HG03457 (cell line): ENCODE measurements around the gene RCE1.
"Not testable (repeated sequence)": the region's sequence is repeated elsewhere in the genome, so short reads cannot be mapped to it uniquely, and the experiment has no call there.

ENCODE experiments used
- ATAC-seq: cut with Tn5 transposase; IDR thresholded peaks from one replicate; pipeline ENCODE4 v1.9.1; 2021; ENCODE audit warnings: moderate number of reproducible peaks; ENCODE audit not compliant: unreplicated experiment

Gene RCE1, protein sequence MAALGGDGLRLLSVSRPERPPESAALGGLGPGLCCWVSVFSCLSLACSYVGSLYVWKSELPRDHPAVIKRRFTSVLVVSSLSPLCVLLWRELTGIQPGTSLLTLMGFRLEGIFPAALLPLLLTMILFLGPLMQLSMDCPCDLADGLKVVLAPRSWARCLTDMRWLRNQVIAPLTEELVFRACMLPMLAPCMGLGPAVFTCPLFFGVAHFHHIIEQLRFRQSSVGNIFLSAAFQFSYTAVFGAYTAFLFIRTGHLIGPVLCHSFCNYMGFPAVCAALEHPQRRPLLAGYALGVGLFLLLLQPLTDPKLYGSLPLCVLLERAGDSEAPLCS

GRCh38 chr11:66842896-66843775 lies at the start of gene RCE1:
Gene RCE1 (plus strand): TSS chr11:66843441. CDS start chr11:66843456, 15 bp downstream.
- peak; percentile 68 for ATAC-seq

DNA sequence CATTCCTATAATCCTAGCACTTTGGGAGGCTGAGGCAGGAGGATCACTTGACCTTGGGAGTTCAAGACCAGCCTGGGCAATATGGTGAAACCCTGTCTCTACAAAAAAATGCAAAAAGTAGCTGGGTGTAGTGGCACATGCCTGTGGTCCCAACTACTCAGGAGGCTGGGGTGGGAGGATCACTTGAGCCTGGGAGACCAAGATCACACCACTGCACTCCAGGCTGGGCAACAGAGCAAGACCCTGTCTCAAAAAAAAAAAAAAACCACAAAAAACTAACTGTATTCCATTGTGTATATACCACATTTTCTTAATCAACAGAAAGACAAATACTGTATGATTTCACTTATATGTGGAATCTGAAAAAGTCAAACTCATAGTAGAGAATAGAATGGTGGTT lies 43.4 kb upstream of the RCE1 start:
- not testable (repeated sequence) for ATAC-seq

- ATAC-seq = no peak
Observed at GRCh38 chr11:66800720-66801428, 42.4 kb upstream of the RCE1 start.

DNA sequence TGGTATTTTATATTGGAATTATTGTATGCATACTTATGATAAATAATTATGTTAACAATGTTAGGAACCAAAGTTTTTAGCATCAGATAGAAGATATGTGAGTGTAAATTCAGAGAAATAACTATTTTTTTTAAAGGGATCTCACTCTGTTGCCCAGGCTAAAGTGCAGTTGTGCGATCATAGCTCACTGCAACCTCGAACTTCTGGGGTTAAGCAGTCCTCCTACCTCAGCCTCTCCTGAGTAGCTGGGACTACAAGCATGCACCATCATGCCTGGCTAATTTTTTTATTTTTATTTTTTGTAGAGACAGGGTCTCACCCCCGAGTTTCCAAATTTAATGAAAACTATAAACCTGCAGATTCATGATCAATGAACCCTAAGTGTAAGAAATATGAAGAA lies 33.6 kb upstream of the RCE1 start:
- ATAC-seq = no peak

GRCh38 chr11:66810576-66811185 lies 32.6 kb upstream of the RCE1 start:
- ATAC-seq = no peak

GRCh38 chr11:66814678-66815077 lies 28.6 kb upstream of the RCE1 start:
- no peak for ATAC-seq

DNA sequence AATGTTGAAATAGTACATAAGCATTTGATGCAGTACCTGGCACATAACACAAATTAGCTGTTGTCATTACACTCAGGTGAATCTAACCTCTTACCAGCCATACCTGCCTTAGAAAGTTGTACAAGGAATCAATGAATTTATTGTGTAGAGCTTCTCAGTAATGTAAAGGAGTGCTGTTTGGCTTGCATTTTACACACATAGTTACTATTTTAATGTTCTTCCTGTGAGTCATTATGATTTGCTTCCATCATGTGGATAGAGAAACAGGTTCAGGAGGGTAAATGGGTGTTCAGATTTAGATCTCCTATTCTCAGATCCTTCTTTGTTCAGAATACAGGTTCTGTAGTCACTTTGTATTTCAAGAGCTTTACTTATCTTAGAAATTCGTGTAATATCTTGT lies 27.6 kb upstream of the RCE1 start:
- ATAC-seq = no peak

- ATAC-seq = no peak
Observed at GRCh38 chr11:66818231-66818955, 24.8 kb upstream of the RCE1 start.

- no peak for ATAC-seq
Observed at GRCh38 chr11:66820381-66820780, 22.9 kb upstream of the RCE1 start.

DNA sequence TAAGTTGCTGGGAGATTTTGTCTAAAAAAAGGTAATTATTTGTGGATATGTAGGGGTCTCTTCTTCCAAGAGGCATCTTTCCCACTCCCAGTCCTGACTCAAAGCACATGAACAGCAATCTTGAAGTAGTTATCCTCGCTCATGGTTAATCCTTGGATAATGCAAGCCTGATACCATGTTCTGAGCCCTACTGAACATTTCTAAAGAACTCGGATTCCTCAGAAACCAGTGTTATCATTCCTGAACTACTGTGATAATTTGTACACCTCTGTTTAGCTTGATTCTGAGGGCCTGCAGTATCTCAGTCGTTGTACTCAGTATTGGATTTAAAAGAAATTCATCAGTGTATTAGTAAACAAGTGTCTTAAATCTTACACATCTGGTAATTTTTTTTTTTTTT lies 22.3 kb upstream of the RCE1 start:
- no peak for ATAC-seq

GRCh38 chr11:66823700-66824099 lies 19.5 kb upstream of the RCE1 start:
- no peak for ATAC-seq

DNA sequence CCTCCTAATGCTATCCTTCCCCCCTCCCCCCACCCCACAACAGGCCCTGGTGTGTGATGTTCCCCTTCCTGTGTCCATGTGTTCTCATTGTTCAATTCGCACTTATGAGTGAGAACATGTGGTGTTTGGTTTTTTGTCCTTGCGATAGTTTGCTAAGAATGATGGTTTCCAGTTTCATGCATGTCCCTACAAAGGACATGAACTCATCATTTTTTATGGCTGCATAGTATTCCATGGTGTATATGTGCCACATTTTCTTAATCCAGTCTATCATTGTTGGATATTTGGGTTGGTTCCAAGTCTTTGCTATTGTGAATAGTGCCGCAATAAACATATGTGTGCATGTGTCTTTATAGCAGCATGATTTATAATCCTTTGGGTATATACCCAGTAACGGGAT lies 18.7 kb upstream of the RCE1 start:
- not testable (repeated sequence) for ATAC-seq

DNA sequence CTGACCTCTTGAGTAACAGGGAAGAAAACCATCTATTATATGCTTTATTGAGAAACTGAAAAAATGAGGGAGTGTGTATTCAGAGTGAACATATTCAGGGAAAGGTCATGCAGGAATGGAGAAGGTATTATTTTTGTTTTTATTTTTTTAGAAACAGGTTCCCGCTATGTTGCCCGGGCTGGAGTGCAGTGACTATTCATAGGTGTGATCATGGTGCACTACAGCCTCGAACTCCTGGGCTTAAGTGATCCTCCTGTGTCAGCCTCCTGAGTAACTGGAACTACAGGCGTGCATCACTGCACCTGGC lies 8.7 kb upstream of the RCE1 start:
- ATAC-seq = no peak

DNA sequence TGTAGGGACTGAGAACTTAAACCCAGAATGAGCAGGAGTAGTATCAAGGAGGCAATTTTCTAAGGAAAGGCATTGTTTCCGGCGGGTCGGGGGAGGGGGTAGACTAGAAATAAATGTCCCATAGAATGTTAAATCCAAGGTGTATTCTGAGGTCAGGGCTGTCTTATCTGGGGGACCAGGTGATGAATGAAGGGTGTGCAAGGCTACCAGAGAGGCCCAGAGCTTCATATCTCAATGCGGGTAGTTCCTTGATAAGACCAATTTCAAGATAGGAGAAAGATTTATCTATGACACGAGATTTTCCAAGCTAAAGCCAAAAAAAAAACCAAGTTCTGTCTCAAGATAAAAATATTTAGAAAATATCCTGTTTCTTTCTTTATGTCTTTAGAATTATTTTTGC lies 8.3 kb upstream of the RCE1 start:
- ATAC-seq = no peak

- no peak for ATAC-seq
Observed at GRCh38 chr11:66835768-66836405, 7.4 kb upstream of the RCE1 start.

GRCh38 chr11:66840317-66841091 lies 2.7 kb upstream of the RCE1 start:
- no peak for ATAC-seq

GRCh38 chr11:66841861-66842260 lies 1.4 kb upstream of the RCE1 start:
- ATAC-seq = no peak

GRCh38 chr11:66842501-66842895 lies 743 bp upstream of the RCE1 start:
- no peak for ATAC-seq

DNA sequence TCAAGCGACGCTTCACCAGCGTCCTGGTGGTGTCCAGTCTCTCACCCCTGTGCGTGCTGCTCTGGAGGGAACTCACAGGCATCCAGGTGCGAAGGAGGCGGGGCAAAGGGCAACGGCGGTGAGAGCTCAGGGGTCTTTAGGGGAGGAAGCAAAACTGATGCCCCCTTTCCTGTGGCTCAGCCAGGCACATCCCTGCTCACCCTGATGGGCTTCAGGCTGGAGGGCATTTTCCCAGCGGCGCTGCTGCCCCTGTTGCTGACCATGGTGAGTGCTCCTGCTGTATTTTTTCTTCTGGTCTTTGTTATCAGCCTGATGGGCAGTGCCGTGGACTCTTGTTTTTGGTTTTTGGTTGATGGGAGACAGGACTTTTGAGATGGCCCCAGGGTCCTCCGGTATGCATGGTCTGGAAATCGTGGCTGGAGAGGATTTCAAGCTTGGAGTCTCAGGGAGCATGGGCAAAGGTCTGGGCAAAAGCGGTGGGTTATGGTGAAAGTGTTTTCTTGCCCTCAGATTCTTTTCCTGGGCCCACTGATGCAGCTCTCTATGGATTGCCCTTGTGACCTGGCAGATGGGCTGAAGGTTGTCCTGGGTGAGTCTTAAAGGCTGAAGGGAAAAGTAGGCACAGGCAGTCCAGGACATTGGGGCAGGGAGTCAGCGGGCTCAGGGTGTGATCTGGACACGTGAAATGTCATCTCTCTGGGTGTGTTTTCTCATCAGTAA lies 695 bp downstream of the RCE1 start:
- no peak for ATAC-seq
